ENCODE data around the gene PHYH.

- TF ChIP-seq CTCF (IDR thresholded peaks at IDR 0.05) = no peak
- no peak for TF ChIP-seq POLR2A (IDR thresholded peaks at IDR 0.05)
Observed at GRCh38 chr10:13231808-13232207, 68.1 kb downstream of the PHYH start.
